SK-N-SH (cell line): Measurements from ENCODE around the gene SOAT2.

Experiments
- NRF1 ChIP-seq: IDR thresholded peaks from 2 replicates; pipeline ENCODE4 v1.6.1; 2012; ENCODE audit warnings: low read depth, mild to moderate bottlenecking, low read length
- TF ChIP-seq, protein P1 (sequence below): fragments of 200-600 bp; sonication (generic); IDR thresholded peaks from 2 replicates; pipeline ENCODE4 v1.6.1; 2017; ENCODE audit warnings: antibody characterized with exemption, mild to moderate bottlenecking, moderate library complexity

DNA sequence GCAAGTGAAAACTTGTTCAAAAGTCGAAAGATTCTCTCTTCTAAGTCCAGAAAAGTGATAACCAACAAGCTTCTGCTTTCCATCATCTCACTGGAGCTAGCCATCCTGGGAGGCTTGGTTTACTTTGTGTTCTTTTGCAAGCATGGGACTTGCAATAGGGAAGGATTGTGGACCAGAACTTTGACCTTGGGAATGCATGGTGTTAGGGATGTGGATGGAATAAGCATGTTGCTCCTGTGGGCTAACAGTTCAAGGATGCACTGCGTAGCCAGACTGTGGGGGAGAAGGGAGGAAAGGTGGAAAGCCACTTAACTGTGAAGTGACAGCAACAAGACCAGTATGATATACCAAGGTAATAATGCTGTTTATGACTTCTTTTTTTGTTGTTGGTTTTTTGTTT is 28.6 kb downstream of the SOAT2 start:
- TF ChIP-seq, protein P1, sequence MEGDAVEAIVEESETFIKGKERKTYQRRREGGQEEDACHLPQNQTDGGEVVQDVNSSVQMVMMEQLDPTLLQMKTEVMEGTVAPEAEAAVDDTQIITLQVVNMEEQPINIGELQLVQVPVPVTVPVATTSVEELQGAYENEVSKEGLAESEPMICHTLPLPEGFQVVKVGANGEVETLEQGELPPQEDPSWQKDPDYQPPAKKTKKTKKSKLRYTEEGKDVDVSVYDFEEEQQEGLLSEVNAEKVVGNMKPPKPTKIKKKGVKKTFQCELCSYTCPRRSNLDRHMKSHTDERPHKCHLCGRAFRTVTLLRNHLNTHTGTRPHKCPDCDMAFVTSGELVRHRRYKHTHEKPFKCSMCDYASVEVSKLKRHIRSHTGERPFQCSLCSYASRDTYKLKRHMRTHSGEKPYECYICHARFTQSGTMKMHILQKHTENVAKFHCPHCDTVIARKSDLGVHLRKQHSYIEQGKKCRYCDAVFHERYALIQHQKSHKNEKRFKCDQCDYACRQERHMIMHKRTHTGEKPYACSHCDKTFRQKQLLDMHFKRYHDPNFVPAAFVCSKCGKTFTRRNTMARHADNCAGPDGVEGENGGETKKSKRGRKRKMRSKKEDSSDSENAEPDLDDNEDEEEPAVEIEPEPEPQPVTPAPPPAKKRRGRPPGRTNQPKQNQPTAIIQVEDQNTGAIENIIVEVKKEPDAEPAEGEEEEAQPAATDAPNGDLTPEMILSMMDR: no peak
- no peak for TF ChIP-seq NRF1
